Upper lobe of left lung (tissue), 6 donors: ENCODE results near the gene PRICKLE2. TPM values are rescaled to one million over a fixed set of nuclear protein-coding genes. Genes with fewer than 3 reads are reported as not detected.
A peak's percentile ranks its signal among the peaks of the same experiment; 100 is the strongest.

Experiments used
- ATAC-seq, 2 donors: fragments of 200-7000 bp; cut with Tn5 transposase; one replicate each; pipeline ENCODE4 v1.9.1; 2022; ENCODE audit warnings: mild to moderate bottlenecking in 2 of 2, moderate library complexity in 2 of 2; ENCODE audit not compliant: low FRiP score in 2 of 2
- DNase-seq, 2 donors: peaks; one replicate each; pipeline ENCODE4 v3.0.0-alpha.2; 2019 to 2020
- H3K27ac ChIP-seq, 4 donors: fragments of 200-600 bp; sonication (generic); one replicate each; pipeline ENCODE4 v1.5.1; 2016 to 2019
- H3K27me3 ChIP-seq, 4 donors: fragments of 200-600 bp; sonication (generic); one replicate each; pipeline ENCODE4 v1.5.1; 2017 to 2019
- H3K36me3 ChIP-seq, 4 donors: fragments of 200-600 bp; sonication (generic); one replicate each; pipeline ENCODE4 v1.5.1; 2016 to 2019
- H3K4me1 ChIP-seq, 4 donors: fragments of 200-600 bp; sonication (generic); one replicate each; pipeline ENCODE4 v1.5.1; 2018 to 2019
- H3K4me3 ChIP-seq, 4 donors: fragments of 200-600 bp; sonication (generic); one replicate each; pipeline ENCODE4 v1.5.1; 2017 to 2019; ENCODE audit warnings: mild to moderate bottlenecking in 2 of 4, moderate library complexity in 1 of 4
- H3K9me3 ChIP-seq, 4 donors: fragments of 200-600 bp; sonication (generic); one replicate each; pipeline ENCODE4 v1.5.1; 2018 to 2019
- EP300 ChIP-seq, 4 donors: sonication (generic); formaldehyde crosslinking; IDR thresholded peaks; one replicate each; pipeline ENCODE4 v1.5.1; 2017; ENCODE audit warnings: antibody characterized with exemption in 4 of 4, control low read depth in 2 of 4
- POLR2A ChIP-seq, 4 donors: fragments of 450-650 bp; IDR thresholded peaks; one replicate each; pipeline ENCODE4 v1.5.1; 2016 to 2017; ENCODE audit warnings: antibody characterized with exemption in 4 of 4, mild to moderate bottlenecking in 2 of 4
- POLR2AphosphoS5 ChIP-seq, 2 donors: sonication (generic); formaldehyde crosslinking; IDR thresholded peaks; one replicate each; pipeline ENCODE4 v1.5.1; 2017; ENCODE audit warnings: antibody characterized with exemption in 2 of 2
- WGBS, 2 donors: methylation state at CpG; one replicate each; pipeline ENCODE4 v1.1.5; 2017 to 2018; 5-methylcytosine and 5-hydroxymethylcytosine counted together
- total RNA-seq, 6 donors: library from RNA; depleted of rRNA in 4 of 6; stranded (reverse); fragments of >200 nt in 4 of 6; gene quantifications; one replicate each; pipeline versions ENCODE4 v1.1.0 to v1.2.1, GENCODE V29; 2016 to 2021
- TF ChIP-seq, protein P1 (sequence below), 6 experiments: fragments of 450-650 bp in 4 of 6; fragments of 200-600 bp in 2 of 6; sonication (generic) in 2 of 6; IDR thresholded peaks; one replicate each; pipeline ENCODE4 v1.5.1; 2016 to 2019; ENCODE audit warnings: antibody characterized with exemption in 6 of 6
- donor health status: DM: no; HTN: no; CAD: no; lungs with moderate emphysema.
- donor health status: DM: no; HTN: yes; CAD: no; lungs with severe emphysema.

Gene PRICKLE2
- total RNA-seq, 6 donors from 2014 or later: 28.3 to 68.9 (median 36.3) TPM

DNA sequence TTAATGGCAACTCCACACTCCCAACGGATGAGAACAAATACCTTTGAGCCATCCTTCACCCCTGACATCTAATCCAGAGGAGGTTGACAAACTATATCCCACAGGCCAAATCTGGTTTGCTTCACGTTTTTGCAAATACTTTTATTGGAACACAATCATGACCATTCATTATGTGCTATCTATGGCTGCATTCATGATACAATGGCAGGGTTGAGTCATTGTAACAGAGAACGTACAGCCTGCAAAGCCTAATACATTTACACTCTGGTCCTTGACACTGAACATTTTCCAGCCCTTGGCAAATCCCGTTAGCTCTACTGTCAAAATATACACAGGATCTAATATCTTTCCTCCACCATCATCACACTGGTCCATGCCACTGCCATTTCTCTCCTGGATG, 7.6 kb upstream of the PRICKLE2 start:
- no peak for DNase-seq
- Histone ChIP-seq H3K4me1 (peaks cover 0 to 4% (median 0%) of the 10 kb centered on the region in 4 donors), H3K4me3 (no peak overlapping the region), H3K27me3 (no peaks in the 10 kb centered on the region), H3K9me3 (peaks cover 0 to 8% (median 4%) of the 10 kb centered on the region in 4 donors), H3K36me3 (peaks cover 0 to 11% (median 4%) of the 10 kb centered on the region in 4 donors), H3K27ac (no peak overlapping the region)
- TF ChIP-seq EP300 (IDR thresholded peaks at IDR 0.05) (no peak), POLR2AphosphoS5 (IDR thresholded peaks at IDR 0.05) (no peak), POLR2A (IDR thresholded peaks at IDR 0.05) (no peak)
- TF ChIP-seq, protein P1, sequence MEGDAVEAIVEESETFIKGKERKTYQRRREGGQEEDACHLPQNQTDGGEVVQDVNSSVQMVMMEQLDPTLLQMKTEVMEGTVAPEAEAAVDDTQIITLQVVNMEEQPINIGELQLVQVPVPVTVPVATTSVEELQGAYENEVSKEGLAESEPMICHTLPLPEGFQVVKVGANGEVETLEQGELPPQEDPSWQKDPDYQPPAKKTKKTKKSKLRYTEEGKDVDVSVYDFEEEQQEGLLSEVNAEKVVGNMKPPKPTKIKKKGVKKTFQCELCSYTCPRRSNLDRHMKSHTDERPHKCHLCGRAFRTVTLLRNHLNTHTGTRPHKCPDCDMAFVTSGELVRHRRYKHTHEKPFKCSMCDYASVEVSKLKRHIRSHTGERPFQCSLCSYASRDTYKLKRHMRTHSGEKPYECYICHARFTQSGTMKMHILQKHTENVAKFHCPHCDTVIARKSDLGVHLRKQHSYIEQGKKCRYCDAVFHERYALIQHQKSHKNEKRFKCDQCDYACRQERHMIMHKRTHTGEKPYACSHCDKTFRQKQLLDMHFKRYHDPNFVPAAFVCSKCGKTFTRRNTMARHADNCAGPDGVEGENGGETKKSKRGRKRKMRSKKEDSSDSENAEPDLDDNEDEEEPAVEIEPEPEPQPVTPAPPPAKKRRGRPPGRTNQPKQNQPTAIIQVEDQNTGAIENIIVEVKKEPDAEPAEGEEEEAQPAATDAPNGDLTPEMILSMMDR (IDR thresholded peaks at IDR 0.05): no peak
- ATAC-seq: no peak
- 86 to 89% methylated on average over 4 of the region's 4 CpGs for WGBS, 2 donors

DNA sequence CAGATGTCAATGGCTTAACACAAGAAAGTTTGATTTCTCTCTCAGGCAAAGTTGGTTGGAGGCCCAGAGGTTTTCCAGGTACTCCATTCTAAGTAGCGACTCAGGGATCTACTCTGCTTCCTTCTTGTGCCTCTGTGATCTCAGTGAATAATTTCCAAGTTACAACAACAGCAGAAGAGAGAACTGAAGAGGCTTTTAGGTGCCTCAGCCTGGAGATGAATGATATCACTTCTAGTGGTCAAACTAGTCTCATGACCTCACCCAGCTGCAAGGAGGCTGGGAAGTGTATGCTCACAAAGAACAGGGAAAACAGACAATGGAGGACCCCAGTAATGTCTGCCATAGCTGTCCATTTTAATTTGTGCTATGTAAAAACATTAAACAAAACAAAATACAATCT, 4.6 kb upstream of the PRICKLE2 start:
- Histone ChIP-seq H3K9me3 (no peaks in the 10 kb centered on the region), H3K27me3 (no peaks in the 10 kb centered on the region), H3K27ac (no peak overlapping the region), H3K36me3 (no peaks in the 10 kb centered on the region), H3K4me3 (no peak overlapping the region), H3K4me1 (peaks cover 6 to 12% (median 7%) of the 10 kb centered on the region in 4 donors)
- DNase-seq: no peak
- WGBS, 2 donors: 67 to 89% methylated on average over 1 of the region's 1 CpG
- TF ChIP-seq EP300 (IDR thresholded peaks at IDR 0.05) (no peak), POLR2A (IDR thresholded peaks at IDR 0.05) (no peak), POLR2AphosphoS5 (IDR thresholded peaks at IDR 0.05) (no peak)
- TF ChIP-seq, protein P1 (IDR thresholded peaks at IDR 0.05): no peak
- peak in 1 of 2 donors; percentile 22 for ATAC-seq

DNA sequence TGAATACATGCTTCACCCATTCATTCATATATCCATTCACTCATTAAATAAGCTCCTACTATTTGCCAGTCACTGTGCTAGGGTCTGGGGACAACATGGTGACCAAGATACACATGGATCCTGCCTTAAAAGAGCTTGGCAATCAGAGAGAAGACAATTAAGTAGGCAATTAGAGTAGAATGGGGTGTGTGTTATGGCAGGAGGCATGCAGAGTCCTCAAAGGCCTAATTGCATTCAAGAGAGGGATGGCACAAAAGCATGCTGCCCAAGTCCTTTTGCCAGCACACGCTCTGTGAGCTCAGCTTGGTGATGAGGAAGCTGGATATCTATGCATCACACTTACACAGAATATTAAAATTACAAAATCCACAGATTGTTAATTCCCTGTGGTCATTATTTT, 2.8 kb upstream of the PRICKLE2 start:
- H3K27ac ChIP-seq: peak overlapping the region in 1 of 4 donors; percentile 8
- WGBS, 2 donors: 93 to 95% methylated on average over 1 of the region's 1 CpG
- no peak for DNase-seq

DNA sequence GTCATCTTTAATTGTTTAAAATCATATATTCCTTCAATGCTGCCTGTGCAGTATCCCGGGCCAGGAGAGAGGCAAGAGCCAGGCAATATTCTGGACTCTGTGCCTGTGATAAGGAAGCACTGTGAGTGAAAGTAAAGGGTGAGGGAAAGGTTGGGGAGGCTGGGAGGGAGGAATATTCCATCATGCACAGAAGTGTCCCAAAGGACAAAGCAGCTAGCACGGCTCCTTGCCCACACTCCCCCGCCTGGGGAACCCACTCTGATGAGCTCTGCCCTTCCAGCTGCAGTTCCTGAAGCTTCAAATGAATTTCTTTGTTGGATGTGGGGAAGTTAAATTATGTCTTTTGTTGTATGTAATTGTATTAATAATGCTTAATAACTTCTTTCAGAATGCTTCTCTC, 1.5 kb upstream of the PRICKLE2 start:
- H3K27me3 ChIP-seq: no peaks in the 10 kb centered on the region
- ATAC-seq (no peak), DNase-seq (no peak)
- H3K9me3 ChIP-seq: no peaks in the 10 kb centered on the region
- WGBS, 2 donors: 78 to 87% methylated on average over 3 of the region's 3 CpGs
- no peak for TF ChIP-seq POLR2A (IDR thresholded peaks at IDR 0.05)
- TF ChIP-seq, protein P1 (IDR thresholded peaks at IDR 0.05): no peak
- no peak for TF ChIP-seq POLR2AphosphoS5 (IDR thresholded peaks at IDR 0.05)
- TF ChIP-seq EP300 (IDR thresholded peaks at IDR 0.05): no peak
- H3K36me3 ChIP-seq: no peaks in the 10 kb centered on the region
- H3K4me3 ChIP-seq: no peak overlapping the region
- peaks cover 10 to 27% (median 14%) of the 10 kb centered on the region in 4 donors for H3K4me1 ChIP-seq
- peak overlapping the region in 1 of 4 donors; percentile 25 for H3K27ac ChIP-seq

More for the DNA sequence above, 2.8 kb upstream of the PRICKLE2 start:
- Histone ChIP-seq H3K27me3 (no peaks in the 10 kb centered on the region), H3K4me3 (no peak overlapping the region), H3K36me3 (no peaks in the 10 kb centered on the region), H3K4me1 (peaks cover 10 to 19% (median 13%) of the 10 kb centered on the region in 4 donors), H3K9me3 (no peaks in the 10 kb centered on the region)
- no peak for TF ChIP-seq POLR2AphosphoS5 (IDR thresholded peaks at IDR 0.05)
- TF ChIP-seq, protein P1 (IDR thresholded peaks at IDR 0.05): no peak
- TF ChIP-seq POLR2A (IDR thresholded peaks at IDR 0.05): no peak
- no peak for TF ChIP-seq EP300 (IDR thresholded peaks at IDR 0.05)
- no peak for ATAC-seq
